K562 (cell line): Measurements from ENCODE around the gene SPIB. TPM values are rescaled to one million over a fixed set of nuclear protein-coding genes. Genes with fewer than 3 reads are reported as not detected.

Experiments
- ARID2 ChIP-seq: fragments of 450-650 bp; IDR thresholded peaks from 2 replicates; pipeline ENCODE4 v1.6.1; 2017; ENCODE audit warnings: antibody characterized with exemption, mild to moderate bottlenecking
- CCNT2 ChIP-seq: IDR thresholded peaks from 2 replicates; pipeline ENCODE4 v1.6.1; 2011; ENCODE audit warnings: borderline replicate concordance, low read depth, mild to moderate bottlenecking, moderate library complexity, mixed read lengths, low read length; ENCODE audit not compliant: insufficient read length; ENCODE audit errors: extremely low read depth
- CTBP1 ChIP-seq: fragments of 450-650 bp; IDR thresholded peaks from 2 replicates; pipeline ENCODE4 v1.6.1; 2016; ENCODE audit warnings: borderline replicate concordance
- CUX1 ChIP-seq: fragments of 200-800 bp; sonication (Bioruptor generic); IDR thresholded peaks from 2 replicates; pipeline ENCODE4 v1.6.1; 2016; ENCODE audit warnings: missing genetic modification characterization, missing compliant biosample characterization
- FOXK2 ChIP-seq, 2 experiments: fragments of 450-650 bp; IDR thresholded peaks in 1 of 2; conservative IDR thresholded peaks in 1 of 2; 2 replicates each; pipeline ENCODE4 v1.6.1; 2016; ENCODE audit warnings: low read depth in 2 of 2, mild to moderate bottlenecking in 1 of 2
- HDAC8 ChIP-seq: fragments of 450-650 bp; IDR thresholded peaks from 2 replicates; pipeline ENCODE4 v1.6.1; 2016; ENCODE audit warnings: mild to moderate bottlenecking, missing genetic modification characterization, moderate library complexity, missing compliant biosample characterization
- HMGN3 ChIP-seq: IDR thresholded peaks from 2 replicates; pipeline ENCODE4 v1.6.1; 2011; ENCODE audit warnings: borderline replicate concordance, low read depth, mild to moderate bottlenecking, mixed read lengths, low read length; ENCODE audit not compliant: insufficient read length; ENCODE audit errors: extremely low read depth
- HNRNPH1 ChIP-seq: fragments of 200-400 bp; formaldehyde crosslinking; optimal IDR thresholded peaks from 2 replicates; pipeline ENCODE3; 2017; ENCODE audit warnings: low read depth, mild to moderate bottlenecking, low read length, moderate library complexity
- KLF6 ChIP-seq: fragments of 250-450 bp; sonication (Bioruptor Pico); IDR thresholded peaks from 2 replicates; pipeline ENCODE4 v1.4.0; 2020; ENCODE audit warnings: mild to moderate bottlenecking, moderate library complexity, borderline replicate concordance
- LARP7 ChIP-seq: fragments of 450-650 bp; IDR thresholded peaks from 2 replicates; pipeline ENCODE4 v1.6.1; 2016
- MEIS2 ChIP-seq: fragments of 450-650 bp; IDR thresholded peaks from 2 replicates; pipeline ENCODE4 v1.6.1; 2014; ENCODE audit warnings: mild to moderate bottlenecking; ENCODE audit not compliant: partially characterized antibody
- MXI1 ChIP-seq: IDR thresholded peaks from 2 replicates; pipeline ENCODE4 v1.6.1; 2011; ENCODE audit warnings: low read depth, mild to moderate bottlenecking, improper control_type of control experiment, low read length
- NFE2 ChIP-seq: IDR thresholded peaks from 2 replicates; pipeline ENCODE4 v1.6.1; 2014; ENCODE audit warnings: antibody characterized with exemption, low read depth
- NFIX ChIP-seq: fragments of 250-450 bp; sonication (Bioruptor Pico); IDR thresholded peaks from 2 replicates; pipeline ENCODE4 v1.4.0; 2020; ENCODE audit warnings: low read depth, mild to moderate bottlenecking, moderate library complexity
- NR1H2 ChIP-seq: sonication (generic); formaldehyde crosslinking; IDR thresholded peaks from 2 replicates; pipeline ENCODE4 v1.4.0; 2020; ENCODE audit warnings: mild to moderate bottlenecking, missing genetic modification reagents
- RB1 ChIP-seq: fragments of 450-650 bp; IDR thresholded peaks from 2 replicates; pipeline ENCODE4 v1.6.1; 2017; ENCODE audit warnings: low read depth, mild to moderate bottlenecking
- RBM17 ChIP-seq: fragments of 200-400 bp; formaldehyde crosslinking; IDR thresholded peaks from 2 replicates; pipeline ENCODE4 v1.6.1; 2017; ENCODE audit warnings: low read depth, mild to moderate bottlenecking, low read length, borderline replicate concordance
- TFAP4 ChIP-seq: sonication (generic); formaldehyde crosslinking; IDR thresholded peaks from 2 replicates; pipeline ENCODE4 v1.8.0; 2022; ENCODE audit warnings: missing genetic modification reagents, mild to moderate bottlenecking, moderate library complexity, borderline replicate concordance
- TSC22D4 ChIP-seq: fragments of 450-650 bp; IDR thresholded peaks from 2 replicates; pipeline ENCODE4 v1.6.1; 2016; ENCODE audit warnings: missing genetic modification characterization, missing biosample characterization, control low read depth
- YBX1 ChIP-seq: fragments of 450-650 bp; IDR thresholded peaks from 2 replicates; pipeline ENCODE4 v1.7.1; 2016; ENCODE audit warnings: mild to moderate bottlenecking
- ZBTB17 ChIP-seq: fragments of 450-650 bp; formaldehyde crosslinking; IDR thresholded peaks from 2 replicates; pipeline ENCODE4 v1.4.0; 2020; ENCODE audit warnings: mild to moderate bottlenecking
- ZNF24 ChIP-seq: fragments of 450-650 bp; IDR thresholded peaks from 2 replicates; pipeline ENCODE4 v1.6.1; 2016
- ZNF253 ChIP-seq: fragments of 250-450 bp; sonication (Bioruptor Pico); conservative IDR thresholded peaks from 2 replicates; pipeline ENCODE4 v1.6.1; 2021; ENCODE audit warnings: mild to moderate bottlenecking
- ZNF274 ChIP-seq: IDR thresholded peaks from 2 replicates; pipeline ENCODE4 v1.6.1; 2011; ENCODE audit warnings: low read depth, mild to moderate bottlenecking, low read length, moderate library complexity, borderline replicate concordance
- polyA plus RNA-seq, 8 experiments: library from polyadenylated mRNA; depleted of rRNA in 4 of 8; stranded (reverse) in 5 of 8; unstranded in 3 of 8; fragments of >200 nt; fragmentation: Nextera tagmentation in 2 of 8; fragmentation: Illumina TruSeq in 1 of 8; extraction: Ambion mirVana in 2 of 8; extraction: Trizol in 1 of 8; gene quantifications; 2 replicates each; pipeline versions ENCODE4 v1.2.1 to v1.2.3, GENCODE V29; 2011 to 2014; ENCODE audit warnings: inconsistent platforms in 1 of 8, missing spikeins in 1 of 8
- total RNA-seq, 7 experiments: library from RNA; depleted of rRNA in 6 of 7; stranded (reverse); fragments of >200 nt in 6 of 7; fragmentation: Illumina TruSeq in 2 of 7; extraction: Trizol in 2 of 7; gene quantifications; 2 replicates each; pipeline versions ENCODE4 v1.2.1 to v1.2.3, GENCODE V29; 2011 to 2021; ENCODE audit warnings: low replicate concordance in 1 of 7

Gene SPIB
- total and polyA plus RNA-seq, 9 of the 15 experiments (the other 6 are each of a cell fraction or from before 2014, with no cell fraction given), result 0.06 to 1.0 (median 0.43) TPM; not detected in 1

GRCh38 chr19:50478901-50479715 is 60.4 kb downstream of the SPIB start (continued):
- no peak for TF ChIP-seq CCNT2
- TF ChIP-seq CTBP1, result peak; percentile 27; the same call in 1 of the 2 replicates
- TF ChIP-seq FOXK2 (conservative IDR thresholded peaks at IDR 0.05 in 1 of 2, IDR thresholded peaks at IDR 0.05 in 1 of 2; ENCODE audit: low read depth in 2 of 2), result no peak
- TF ChIP-seq ZNF253 (CRISPR knock-in tag), result no peak
- no peak for TF ChIP-seq NR1H2 (CRISPR knock-in tag)
- TF ChIP-seq YBX1, result no peak
- TF ChIP-seq ARID2, result no peak
- no peak for TF ChIP-seq ZNF274
- TF ChIP-seq ZNF24, result no peak
- no peak for TF ChIP-seq NFE2
- no peak for TF ChIP-seq HMGN3
- 0 out of 2 replicates have a peak, but pooled peaks have one; percentile 51 for TF ChIP-seq RB1
- no peak for TF ChIP-seq TSC22D4 (tag)
- TF ChIP-seq TFAP4 (CRISPR knock-in tag), result peak; percentile 88
- TF ChIP-seq LARP7, result no peak
- no peak for TF ChIP-seq CUX1
- no peak for TF ChIP-seq MEIS2
- no peak for TF ChIP-seq MXI1
- no peak for TF ChIP-seq RBM17
- no peak for TF ChIP-seq KLF6 (CRISPR knock-in tag)
- no peak for TF ChIP-seq HDAC8 (tag)
- TF ChIP-seq HNRNPH1, result no peak
- no peak for TF ChIP-seq NFIX (CRISPR knock-in tag)
- TF ChIP-seq ZBTB17 (CRISPR knock-in tag), result no peak
